ENCODE results near the gene SPOCK2.
"Not testable (repeated sequence)": the region's sequence is repeated elsewhere in the genome, so short reads cannot be mapped to it uniquely, and the experiment has no call there.

The SPOCK2 gene

GRCh38 chr10:72087969-72088888 lies at the start of gene SPOCK2:
SPOCK2 (minus strand) TSS chr10:72088551; CDS start chr10:72088328, 223 bp downstream.
- DNase-seq (ENCODE audit: low spot score): peak; percentile 31

GRCh38 chr10:72137583-72137982 lies 49.2 kb upstream of the SPOCK2 start:
- DNase-seq (ENCODE audit: low spot score): no peak

GRCh38 chr10:72136225-72136624 lies 47.9 kb upstream of the SPOCK2 start:
- DNase-seq (ENCODE audit: low spot score): not testable (repeated sequence)

- DNase-seq (ENCODE audit: low spot score): no peak
These were observed 46.7 kb upstream of the SPOCK2 start for GRCh38 chr10:72134785-72135767.

- peak; percentile 69 for DNase-seq (ENCODE audit: low spot score)
These were observed 45.2 kb upstream of the SPOCK2 start for GRCh38 chr10:72133517-72133916.

GRCh38 chr10:72132854-72133253 lies 44.5 kb upstream of the SPOCK2 start:
- DNase-seq (ENCODE audit: low spot score): no peak

GRCh38 chr10:72127571-72127970 lies 39.2 kb upstream of the SPOCK2 start:
- no peak for DNase-seq (ENCODE audit: low spot score)

GRCh38 chr10:72126872-72127232 lies 38.5 kb upstream of the SPOCK2 start:
- DNase-seq (ENCODE audit: low spot score): no peak

- peak; percentile 39 for DNase-seq (ENCODE audit: low spot score)
These were observed 38.0 kb upstream of the SPOCK2 start for GRCh38 chr10:72126184-72126871.

- DNase-seq (ENCODE audit: low spot score): peak; percentile 51
These were observed 36.6 kb upstream of the SPOCK2 start for GRCh38 chr10:72124989-72125388.

GRCh38 chr10:72124381-72124780 lies 36.0 kb upstream of the SPOCK2 start:
- no peak for DNase-seq (ENCODE audit: low spot score)

GRCh38 chr10:72123616-72124015 lies 35.3 kb upstream of the SPOCK2 start:
- DNase-seq (ENCODE audit: low spot score): no peak

- DNase-seq (ENCODE audit: low spot score): no peak
These were observed 33.9 kb upstream of the SPOCK2 start for GRCh38 chr10:72122221-72122620.

GRCh38 chr10:72121389-72121788 lies 33.0 kb upstream of the SPOCK2 start:
- DNase-seq (ENCODE audit: low spot score): no peak

GRCh38 chr10:72116372-72116771 lies 28.0 kb upstream of the SPOCK2 start:
- DNase-seq (ENCODE audit: low spot score): no peak

GRCh38 chr10:72114706-72115450 lies 26.5 kb upstream of the SPOCK2 start:
- no peak for DNase-seq (ENCODE audit: low spot score)

- DNase-seq (ENCODE audit: low spot score): no peak
These were observed 22.5 kb upstream of the SPOCK2 start for GRCh38 chr10:72110673-72111401.

GRCh38 chr10:72109636-72110157 lies 21.3 kb upstream of the SPOCK2 start:
- DNase-seq (ENCODE audit: low spot score): no peak

- DNase-seq (ENCODE audit: low spot score): no peak
These were observed 20.7 kb upstream of the SPOCK2 start for GRCh38 chr10:72108830-72109635.

GRCh38 chr10:72108004-72108370 lies 19.6 kb upstream of the SPOCK2 start:
- DNase-seq (ENCODE audit: low spot score): not testable (repeated sequence)

Data from GM03348 (cell line).